Esophagus muscularis mucosa (tissue), 3 donors: ENCODE data around the gene HIGD1A.

Experiments used
- POLR2A ChIP-seq: fragments of 450-650 bp; IDR thresholded peaks from one replicate; pipeline ENCODE4 v1.6.1; 2017; ENCODE audit warnings: antibody characterized with exemption, moderate library complexity, mild to moderate bottlenecking, low read depth
- TF ChIP-seq, protein P1 (sequence below), 3 experiments: fragments of 200-600 bp in 2 of 3; fragments of 450-650 bp in 1 of 3; sonication (generic) in 2 of 3; IDR thresholded peaks; one replicate each; pipeline ENCODE4 v1.5.1; 2017 to 2019; ENCODE audit warnings: antibody characterized with exemption in 3 of 3, mild to moderate bottlenecking in 2 of 3, moderate library complexity in 1 of 3

DNA sequence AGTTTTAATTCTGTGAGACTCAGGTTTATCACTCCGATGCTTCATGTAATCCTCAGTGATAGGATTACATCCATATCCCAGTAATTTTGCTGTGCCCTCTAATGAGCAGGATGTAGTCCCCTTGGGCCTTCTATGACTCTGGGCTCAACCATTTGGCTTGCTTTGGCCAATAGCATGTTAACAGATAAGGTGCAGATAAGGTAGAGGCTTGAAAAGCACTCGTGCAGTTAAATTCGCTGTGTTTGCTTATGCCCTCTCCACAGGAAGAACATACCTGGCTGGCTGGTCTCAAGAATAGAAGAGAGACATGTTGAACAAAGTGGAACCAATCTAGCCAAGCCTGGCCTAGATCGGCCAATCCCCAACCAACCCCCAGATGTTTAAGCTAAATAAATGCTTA, 51.3 kb downstream of the HIGD1A start:
- TF ChIP-seq, protein P1, sequence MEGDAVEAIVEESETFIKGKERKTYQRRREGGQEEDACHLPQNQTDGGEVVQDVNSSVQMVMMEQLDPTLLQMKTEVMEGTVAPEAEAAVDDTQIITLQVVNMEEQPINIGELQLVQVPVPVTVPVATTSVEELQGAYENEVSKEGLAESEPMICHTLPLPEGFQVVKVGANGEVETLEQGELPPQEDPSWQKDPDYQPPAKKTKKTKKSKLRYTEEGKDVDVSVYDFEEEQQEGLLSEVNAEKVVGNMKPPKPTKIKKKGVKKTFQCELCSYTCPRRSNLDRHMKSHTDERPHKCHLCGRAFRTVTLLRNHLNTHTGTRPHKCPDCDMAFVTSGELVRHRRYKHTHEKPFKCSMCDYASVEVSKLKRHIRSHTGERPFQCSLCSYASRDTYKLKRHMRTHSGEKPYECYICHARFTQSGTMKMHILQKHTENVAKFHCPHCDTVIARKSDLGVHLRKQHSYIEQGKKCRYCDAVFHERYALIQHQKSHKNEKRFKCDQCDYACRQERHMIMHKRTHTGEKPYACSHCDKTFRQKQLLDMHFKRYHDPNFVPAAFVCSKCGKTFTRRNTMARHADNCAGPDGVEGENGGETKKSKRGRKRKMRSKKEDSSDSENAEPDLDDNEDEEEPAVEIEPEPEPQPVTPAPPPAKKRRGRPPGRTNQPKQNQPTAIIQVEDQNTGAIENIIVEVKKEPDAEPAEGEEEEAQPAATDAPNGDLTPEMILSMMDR (IDR thresholded peaks at IDR 0.05), result no peak
- no peak for TF ChIP-seq POLR2A
